HG03354 (cell line): ENCODE data around the gene C5orf58.

Experiments
- ATAC-seq: cut with Tn5 transposase; IDR thresholded peaks from one replicate; pipeline ENCODE4 v1.9.1; 2021; ENCODE audit warnings: mild to moderate bottlenecking; ENCODE audit not compliant: unreplicated experiment, poor library complexity, severe bottlenecking

C5orf58 gene

DNA sequence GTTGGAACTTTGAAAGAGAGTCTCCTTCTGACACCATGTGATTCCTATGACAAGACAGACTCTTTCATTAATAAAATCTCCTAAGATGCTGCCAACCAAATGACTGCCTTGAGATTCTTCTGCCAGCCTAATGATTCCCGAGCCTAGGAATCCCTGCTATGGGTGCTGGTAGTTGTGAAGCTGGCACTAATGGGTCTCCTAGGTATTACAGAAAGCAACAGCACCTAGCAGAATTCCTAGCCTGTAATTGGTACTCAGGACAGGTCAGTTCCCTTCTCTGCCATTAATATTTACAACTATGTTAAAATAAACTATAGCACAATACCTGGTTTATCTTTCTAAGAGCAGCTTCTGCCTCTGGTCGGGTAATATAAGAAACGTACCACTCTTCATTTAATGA, 19.3 kb downstream of the C5orf58 start:
- ATAC-seq, result no peak

DNA sequence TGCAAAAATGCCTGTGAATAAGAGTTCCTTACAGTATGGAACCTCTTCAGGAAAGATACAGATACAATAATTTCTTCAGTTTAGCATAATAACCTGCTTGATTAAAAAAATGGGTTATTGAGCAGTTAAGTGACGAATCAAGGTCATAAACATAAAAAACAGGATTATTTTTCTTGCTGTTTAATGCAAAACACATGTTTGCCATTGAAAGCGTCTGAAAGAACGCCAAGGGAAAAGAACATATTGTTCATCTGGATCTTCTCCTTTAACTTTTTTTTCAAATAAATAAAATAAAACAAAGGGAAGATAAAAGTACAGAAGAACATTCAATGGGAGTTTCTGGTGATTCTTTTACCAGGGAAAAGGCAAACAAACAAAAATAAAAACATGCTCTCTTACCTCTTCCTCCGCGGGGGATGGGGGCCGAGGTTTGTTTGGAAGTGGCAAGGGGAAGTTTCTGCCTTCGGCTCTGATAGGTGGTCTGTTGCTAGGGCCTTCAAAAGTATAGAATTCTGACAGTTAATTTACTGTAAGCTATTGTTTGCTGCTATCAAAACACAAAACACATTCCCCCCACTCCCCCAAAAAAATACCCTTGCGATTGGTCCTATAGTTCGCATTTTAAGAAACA, 20.1 kb downstream of the C5orf58 start:
- no peak for ATAC-seq

DNA sequence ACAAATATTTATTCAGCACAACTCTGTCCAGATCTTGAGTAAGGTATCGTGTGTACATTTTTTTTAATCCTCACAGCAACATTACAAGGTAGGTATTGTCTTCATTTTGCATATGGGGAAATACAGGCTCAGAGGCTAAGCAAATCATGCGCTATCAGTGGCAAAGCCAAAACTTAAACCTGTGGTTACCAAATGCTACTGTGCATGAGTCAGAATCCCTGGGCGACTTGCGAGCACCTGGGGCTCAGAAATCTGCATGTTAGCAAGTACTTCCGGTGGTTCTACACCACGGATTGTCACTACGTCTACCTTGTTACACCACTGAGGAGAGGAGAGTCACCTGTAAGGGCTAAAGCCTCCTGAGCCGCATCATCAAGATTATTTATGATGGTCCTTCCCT, 21.3 kb downstream of the C5orf58 start:
- ATAC-seq, result peak; percentile 98

DNA sequence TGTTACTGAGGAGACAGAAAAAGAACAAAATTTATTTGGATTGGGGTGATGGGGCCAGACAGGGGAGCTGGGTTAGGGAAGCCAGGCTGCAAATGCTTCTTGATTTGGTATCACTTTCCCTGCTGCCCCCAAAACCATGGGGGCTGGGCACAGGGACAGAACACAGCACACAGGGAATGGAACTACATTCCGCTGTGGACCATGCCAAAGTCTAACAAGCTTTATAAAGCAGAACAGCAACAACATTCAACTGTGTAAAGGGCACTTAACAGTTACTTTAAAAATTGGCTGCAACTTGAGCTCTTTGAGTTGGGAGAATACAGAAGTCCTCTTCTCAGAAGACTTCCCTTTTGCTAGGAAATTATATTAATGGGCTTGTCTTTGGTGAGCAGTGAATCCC, 23.8 kb downstream of the C5orf58 start:
- ATAC-seq, result no peak

DNA sequence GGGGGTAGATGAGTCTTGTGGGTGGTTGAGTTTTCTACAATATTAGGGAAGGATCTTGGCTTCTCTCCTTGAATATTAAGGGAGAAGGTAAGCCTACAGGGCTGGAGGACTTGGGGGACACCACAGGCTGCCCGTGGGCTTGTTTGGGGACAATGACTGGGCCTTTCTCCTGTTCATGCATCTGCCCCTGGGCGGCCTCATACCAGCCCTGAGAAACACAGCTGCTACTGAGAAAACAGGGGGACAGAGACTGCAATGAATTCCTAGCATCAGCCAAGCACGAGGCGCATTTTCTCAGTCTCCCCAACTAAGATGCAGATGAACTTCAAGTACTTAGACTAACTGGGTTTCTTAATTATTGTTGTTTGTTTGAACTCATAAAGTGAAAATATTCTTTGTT, 24.6 kb downstream of the C5orf58 start:
- ATAC-seq, result no peak

DNA sequence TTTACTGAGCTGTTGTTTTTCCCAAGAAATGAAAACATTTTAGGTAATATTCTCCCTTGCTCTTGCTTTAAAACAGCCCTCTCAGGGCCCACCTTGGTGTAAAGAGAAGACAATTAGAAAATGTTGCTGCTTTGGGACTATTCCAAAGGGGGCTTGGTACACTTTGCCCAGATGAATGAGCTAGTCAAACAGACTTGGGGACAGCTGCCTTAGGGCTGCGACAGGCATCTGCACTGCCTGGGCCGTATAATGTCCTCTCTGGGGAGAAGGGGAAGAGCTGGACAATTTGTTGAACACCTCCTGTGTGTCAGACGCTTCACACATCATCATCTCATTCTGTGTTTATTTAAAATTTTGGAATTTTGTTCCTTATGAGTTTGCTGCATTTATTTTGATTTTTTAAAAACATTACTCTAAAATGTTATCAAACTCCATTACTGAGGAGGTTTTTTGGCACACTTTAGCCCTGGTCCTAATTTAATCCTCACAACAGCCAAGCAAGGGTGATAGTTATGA, 28.8 kb downstream of the C5orf58 start:
- no peak for ATAC-seq

DNA sequence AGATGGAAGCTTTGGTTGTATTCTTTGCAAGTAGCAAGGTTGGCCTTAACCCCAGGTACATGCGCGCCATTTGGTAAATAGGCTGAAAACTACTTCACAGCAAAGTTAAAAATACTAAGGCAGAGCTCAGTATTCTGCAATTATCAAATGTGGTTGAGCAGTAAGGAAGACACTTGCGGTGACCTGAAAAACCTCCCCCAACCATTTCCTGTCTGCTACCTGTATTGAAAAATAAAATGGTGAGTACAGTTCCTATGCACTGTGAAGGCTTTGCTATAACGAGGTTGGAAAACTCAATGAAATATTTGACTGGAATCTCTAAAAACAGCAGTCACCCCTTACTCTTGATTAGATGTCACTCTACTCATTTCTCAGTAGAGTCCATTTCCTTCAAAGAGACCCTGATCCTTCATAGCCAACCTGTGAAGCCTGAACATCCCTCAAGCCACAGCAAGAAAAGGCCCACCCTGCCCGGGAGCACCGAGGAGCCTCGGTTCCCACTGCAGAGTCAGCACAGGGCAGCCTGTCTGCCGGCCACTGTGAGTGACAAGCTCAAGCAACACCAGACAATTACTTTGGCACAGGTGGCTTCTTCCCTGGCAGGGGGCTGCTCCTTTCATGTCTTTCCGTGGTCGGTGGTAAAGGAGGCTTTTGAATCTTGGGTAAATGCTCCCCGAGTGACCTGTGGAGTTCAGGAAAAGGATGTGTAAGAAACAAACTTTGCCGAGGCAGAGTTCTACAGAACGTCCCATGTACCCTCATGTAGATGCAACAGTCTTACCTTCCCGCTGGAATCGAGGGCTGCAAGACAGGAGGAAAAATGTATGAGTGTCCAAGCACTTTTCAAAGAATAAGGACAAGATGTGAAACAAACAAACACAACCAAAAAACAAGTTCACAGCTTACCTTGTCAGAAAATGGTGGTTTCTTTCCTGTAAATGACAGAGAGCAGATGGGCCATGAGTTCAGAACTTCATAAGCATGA, 29.6 kb downstream of the C5orf58 start:
- no peak for ATAC-seq

DNA sequence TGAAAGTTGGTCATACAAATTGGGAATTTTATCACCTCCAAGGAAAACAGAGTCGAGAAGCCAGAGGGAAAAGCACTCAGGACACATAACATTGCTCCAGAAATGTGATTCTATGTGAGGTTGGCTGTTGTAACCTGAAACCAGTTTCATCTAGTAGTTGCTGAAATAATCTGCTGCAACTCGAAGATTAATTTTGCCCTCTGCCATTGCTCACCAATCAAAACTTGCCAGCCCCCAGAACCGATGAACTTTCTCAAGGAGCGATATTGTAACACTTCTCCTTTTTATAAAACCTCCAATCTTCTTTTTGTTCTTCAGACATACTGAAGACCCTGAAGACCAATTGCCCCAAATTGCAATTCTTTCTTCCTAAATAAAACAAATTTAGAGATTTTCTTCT, 31.1 kb downstream of the C5orf58 start:
- ATAC-seq, result no peak

DNA sequence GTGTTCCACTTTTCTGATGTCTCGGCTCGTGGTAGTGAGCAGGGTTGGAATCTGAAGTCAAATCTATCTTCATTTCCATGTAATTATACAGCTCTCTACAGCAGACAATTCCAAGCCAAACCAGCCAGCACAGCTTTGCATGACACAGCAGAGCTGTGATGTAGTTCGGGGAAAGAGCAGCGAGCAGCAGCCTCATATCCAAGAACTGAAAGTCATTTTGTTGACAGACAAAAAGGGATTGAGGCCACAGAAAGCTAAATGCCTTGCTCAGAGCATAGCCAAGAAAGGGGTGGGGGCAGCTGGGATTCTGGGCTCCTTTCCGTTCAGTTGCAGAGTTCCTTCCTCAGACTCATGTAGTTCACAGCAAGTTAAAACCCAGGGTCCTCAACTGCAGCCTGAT, 32.7 kb downstream of the C5orf58 start:
- ATAC-seq, result no peak

DNA sequence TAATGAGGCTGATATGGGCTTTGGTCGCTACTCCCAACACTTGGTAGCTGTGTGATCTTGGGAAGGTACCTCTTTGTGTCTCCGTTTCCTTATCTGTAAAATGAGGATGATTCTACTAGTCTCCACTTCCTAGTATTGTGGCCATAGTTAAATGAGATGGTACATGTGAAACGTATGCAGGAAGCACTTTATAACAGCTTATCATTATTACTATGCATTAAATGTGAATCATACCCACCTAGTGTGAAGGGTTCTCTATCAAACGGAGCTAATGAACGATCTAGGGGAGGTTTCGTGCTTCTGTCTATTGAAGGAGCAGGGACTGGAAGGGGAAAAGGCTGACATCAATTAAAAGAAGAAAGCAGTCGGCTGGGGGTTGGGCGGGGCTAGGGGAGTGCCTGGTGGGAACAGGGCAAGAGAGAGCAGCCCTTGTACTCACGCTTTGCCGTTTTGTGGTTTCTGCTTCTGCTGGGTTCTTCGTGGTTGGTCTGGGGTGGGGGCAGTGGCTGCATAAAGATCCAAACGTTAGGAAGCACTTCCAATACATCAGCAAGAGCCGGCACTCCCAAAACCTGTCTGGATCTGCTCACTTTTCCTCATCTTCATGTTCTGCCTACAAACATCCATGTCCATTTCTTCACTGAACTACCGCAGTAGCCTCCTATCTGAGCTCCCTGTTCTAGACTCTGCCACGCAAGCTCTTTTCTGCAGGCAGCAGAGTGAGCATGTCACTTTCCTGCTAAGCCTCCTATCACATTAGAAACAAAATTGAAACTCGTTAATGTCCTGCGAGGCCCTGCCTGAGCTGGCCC, 34.0 kb downstream of the C5orf58 start:
- ATAC-seq, result no peak

DNA sequence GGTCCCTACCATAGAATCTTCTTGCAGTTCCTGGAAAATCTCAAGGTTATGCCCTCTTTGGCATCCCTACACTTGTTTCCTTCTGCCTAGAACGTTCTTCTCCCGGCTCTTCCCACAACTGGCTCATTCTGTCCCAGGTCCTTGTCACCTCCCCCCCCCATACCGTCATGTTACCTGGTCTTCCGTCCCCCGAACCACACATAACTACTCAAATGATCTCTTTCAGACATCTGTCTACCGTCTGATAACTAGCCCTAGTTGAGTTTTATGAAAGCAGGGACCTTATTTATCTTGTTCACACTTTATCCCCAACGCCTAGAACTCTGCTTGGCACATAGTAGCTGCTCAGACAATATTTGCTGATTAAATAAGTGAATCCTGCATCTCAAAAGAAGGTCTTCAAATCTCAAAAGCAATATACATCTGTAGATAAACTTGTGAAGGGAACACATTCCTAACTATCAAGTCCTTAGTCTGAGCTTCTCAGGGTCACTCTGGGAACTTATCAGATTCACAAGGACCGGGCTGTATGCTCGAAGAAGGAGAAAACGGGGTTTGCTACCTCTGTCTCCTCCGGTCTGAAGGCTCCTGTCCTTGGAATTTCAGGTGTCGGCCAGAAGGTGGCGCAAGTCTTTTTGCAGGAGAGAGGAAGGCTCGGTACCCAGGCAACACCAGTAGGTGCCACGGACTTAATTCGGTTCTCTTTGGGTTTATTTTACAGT, 34.8 kb downstream of the C5orf58 start:
- peak; percentile 94 for ATAC-seq

DNA sequence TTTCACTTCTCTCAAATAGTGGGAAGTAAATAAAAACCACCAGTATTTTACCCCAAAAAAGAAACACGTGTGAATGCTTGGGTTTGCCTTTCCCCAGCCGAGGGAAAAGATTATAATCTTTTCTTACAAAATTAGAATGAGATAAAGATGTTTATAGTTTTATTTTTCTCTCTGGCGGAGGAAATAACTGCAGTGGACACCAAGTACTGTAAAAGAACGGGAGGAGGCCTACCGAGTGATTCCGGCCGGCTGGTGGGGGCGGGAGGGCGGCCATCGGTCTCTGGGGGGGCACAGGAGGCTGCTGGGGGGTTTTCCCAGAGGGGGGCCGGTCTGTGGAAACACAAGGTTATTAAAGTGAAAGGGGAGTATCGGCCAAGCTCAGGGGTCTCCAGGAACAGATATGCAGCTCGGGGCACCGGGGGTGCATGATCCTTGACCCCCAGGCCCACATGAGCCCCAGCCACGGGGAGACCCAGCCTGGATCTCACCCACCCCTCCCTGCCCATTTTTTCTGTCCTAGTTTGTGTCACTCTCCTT, 35.4 kb downstream of the C5orf58 start:
- ATAC-seq, result no peak

DNA sequence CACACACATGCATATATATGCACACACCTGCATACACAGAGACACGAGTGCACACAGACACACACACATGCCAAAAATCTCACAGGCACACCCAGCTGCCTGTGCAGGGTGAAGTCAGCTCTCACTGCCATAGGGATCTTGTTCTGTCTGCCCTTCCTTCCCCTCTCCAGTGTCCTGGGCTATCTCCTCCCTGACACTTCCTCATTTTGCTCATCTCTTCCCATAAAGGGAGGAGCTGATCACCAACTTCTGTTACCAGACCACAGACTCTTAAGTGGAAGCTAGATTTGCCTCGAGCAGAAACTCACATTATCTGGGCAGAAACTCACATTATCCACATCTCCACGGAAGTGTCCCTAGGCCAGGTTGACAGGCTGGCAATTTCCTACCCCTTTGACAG, 36.1 kb downstream of the C5orf58 start:
- ATAC-seq, result no peak

DNA sequence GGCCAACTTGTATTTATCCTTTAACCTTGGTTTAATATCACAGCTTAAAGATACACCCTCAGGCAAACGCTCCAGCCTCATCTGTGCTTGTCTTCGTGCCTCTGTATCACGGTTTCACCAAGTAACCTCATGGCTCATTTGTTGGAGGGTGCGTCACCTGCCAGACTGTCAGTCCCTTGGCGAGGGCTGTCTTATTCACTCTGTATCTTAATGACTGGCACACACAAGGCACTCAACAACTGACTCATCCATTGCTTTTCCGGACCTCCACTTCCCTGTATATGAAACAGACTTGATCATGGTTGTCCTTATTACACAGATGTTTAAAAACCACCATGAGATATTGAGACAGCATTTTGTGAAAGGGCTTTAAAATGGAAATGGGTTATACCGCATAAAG, 36.8 kb downstream of the C5orf58 start:
- no peak for ATAC-seq

DNA sequence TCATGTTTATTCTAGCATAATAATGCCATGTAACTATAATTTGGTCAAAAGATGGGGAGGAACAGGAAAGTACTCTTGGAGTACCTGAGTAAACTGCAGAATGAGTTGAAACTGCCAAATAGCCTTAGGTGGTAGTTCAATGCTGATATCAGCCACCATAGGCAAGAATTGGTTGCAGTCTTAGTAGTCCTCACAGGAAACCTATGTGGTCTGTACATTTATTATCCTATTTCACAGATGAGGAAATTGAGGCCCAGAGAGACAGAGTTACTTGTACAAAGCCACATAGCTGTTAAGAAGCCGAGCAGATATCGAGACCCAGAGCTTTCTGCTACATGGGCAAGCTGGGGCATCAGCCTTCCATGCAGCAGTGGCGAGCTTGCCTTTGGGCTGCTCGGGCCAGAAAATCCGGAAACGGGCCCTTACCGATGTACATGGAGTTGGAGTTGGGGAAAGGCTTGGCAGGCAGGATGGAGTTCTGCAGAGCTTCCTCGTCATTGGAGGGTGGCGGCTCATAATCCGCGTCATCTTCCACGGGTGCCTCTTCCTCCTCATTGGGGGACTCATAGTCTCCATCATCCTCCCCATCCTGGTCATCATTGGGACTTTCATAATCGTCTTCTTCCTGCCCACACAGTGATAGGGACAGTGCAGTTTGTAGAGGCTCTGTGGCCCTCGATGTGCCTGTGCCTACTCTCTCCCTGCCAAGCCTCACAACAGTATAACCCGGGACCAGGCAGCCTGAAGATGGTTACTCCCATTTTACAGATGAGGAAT, 37.7 kb downstream of the C5orf58 start:
- ATAC-seq, result no peak

DNA sequence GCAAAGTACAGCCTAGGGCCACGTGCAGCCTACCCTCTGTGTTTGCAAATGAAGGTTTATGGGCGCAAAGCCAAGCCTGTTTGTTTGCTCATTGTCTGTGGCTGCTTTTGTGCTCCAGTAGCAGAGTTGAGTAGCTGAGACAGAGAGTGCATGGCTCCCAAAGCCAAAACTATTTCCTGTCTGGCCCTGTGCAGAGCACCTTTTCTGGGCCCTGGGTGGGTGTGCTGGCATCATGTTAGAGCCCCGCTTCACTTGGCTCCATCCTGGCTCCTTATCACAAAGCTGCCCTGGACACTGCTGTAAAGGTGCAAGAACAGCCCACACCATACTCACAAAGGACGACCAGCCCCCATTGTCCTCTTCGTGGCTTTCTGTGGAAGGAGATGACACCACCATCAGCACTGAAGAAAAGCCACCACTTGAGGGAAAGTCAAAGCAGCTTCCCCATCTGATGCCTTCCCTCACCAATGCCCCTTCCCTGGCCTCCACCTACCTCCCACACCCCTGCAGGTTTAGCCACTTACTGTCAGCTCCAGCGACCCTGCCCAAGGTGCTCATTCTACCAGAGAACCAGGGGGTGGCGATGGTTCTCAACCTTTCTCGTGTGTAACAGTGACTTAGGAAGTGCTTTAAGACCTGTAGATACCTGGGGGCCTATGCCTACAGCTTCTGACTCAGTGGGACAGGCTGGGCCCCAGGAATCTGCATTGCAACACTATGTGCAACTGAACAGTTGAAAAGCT, 41.4 kb downstream of the C5orf58 start:
- ATAC-seq, result no peak

DNA sequence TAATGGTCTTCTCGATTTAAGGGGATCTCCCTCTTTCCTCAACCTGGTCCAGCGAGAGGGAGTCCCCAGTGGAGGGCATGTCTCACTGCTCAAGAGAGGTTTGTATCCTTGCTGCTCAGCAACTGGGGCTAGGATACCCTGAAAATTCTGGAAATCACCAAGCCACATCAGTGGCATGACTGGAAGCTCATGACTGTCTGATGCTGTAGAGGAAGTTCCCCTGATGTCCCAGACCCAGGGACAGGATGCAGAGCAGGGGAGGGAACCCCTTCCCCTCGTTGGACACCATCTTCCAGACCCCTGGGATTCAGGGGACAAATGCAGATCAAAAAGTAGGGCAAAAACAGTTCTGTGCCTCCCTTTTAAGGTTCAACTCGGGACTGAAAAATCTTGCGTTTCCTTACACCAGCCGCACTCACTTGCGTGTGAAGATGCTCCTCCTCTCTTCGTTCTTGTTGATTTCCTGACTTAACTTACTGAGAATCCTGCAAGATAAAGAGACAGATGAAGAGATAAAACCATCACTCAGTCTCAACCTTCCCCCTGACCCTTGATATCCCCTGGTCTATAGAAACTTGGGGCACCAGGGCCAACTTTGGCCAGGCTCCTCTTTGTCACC, 42.7 kb downstream of the C5orf58 start:
- no peak for ATAC-seq

DNA sequence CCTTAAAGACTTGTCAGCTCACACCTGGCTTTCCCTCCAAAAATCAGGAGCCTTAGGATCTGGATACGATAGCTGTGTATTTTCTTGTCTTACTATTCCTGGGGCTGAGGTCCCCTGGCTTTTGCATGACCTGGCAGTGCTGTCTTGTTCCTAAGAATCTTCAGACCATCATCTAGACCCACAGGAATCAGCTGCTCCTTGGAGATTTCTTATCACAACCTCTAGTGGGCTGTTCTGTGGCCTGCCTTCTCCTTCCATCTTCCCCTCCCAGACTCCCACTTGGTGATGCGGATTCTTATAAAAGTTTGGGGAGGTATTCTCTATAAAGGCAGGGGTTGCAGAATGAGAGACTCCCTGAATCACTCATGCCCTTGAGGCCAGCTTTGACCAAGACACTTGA, 43.4 kb downstream of the C5orf58 start:
- ATAC-seq, result no peak
